ENCODE results near the gene DNLZ. TPM values are rescaled to one million over a fixed set of nuclear protein-coding genes. Genes with fewer than 3 reads are reported as not detected.

DNLZ gene
- total and polyA plus RNA-seq, 2 donors (not counting 1 experiment from before 2014, with no cell fraction given), result 7.4 to 14.2 TPM

- Histone ChIP-seq H3K9me3 (ENCODE audit: control insufficient read depth, insufficient read depth, low read depth, low read length) (no peaks in the 10 kb centered on the region), H2AFZ (ENCODE audit: low read length) (peak overlapping the region; percentile 54), H3K4me3 (replicated peaks in 1 of 4; ENCODE audit: control extremely low read depth in 1 of 4, insufficient read depth in 1 of 4, low read depth in 3 of 4, low read length in 4 of 4) (no peak overlapping the region), H3K4me2 (ENCODE audit: extremely low read depth, insufficient read depth, low read length) (peak overlapping the region; percentile 48), H3K4me1 (ENCODE audit: control insufficient read depth, extremely low read depth, insufficient read depth, low read length) (peaks cover 18% of the 10 kb centered on the region), H3K36me3 (ENCODE audit: control insufficient read depth, insufficient read depth, low read length) (peaks cover 7% of the 10 kb centered on the region), H3K27ac (ENCODE audit: insufficient read depth, low read length) (peak overlapping the region; percentile 30), H3K9ac (ENCODE audit: insufficient read depth, low read length) (peak overlapping the region; percentile 48), H3K79me2 (ENCODE audit: control insufficient read depth, insufficient read depth, low read length) (no peaks in the 10 kb centered on the region), H3K27me3 (ENCODE audit: control insufficient read depth, insufficient read depth, low read length) (no peaks in the 10 kb centered on the region), H4K20me1 (ENCODE audit: control insufficient read depth, extremely low read depth, insufficient read depth, low read length) (no peaks in the 10 kb centered on the region)
- TF ChIP-seq CTCF (conservative IDR thresholded peaks at IDR 0.05 in 1 of 2, IDR thresholded peaks at IDR 0.05 in 1 of 2; ENCODE audit: low read depth in 1 of 2, low read length in 2 of 2) (peak; percentile 22 to 46), EZH2 (IDR thresholded peaks at IDR 0.05; ENCODE audit: low read length, missing control alignments) (no peak)
- DNase-seq (ENCODE audit: low read depth in 2 of 2), result peak; percentile 75 to 87
Observed at GRCh38 chr9:136372561-136373299, 9.2 kb upstream of the DNLZ start.

- Histone ChIP-seq H3K4me3 (replicated peaks in 1 of 4; ENCODE audit: control extremely low read depth in 1 of 4, insufficient read depth in 1 of 4, low read depth in 3 of 4, low read length in 4 of 4) (no peak overlapping the region), H3K9ac (ENCODE audit: insufficient read depth, low read length) (peak overlapping the region; percentile 26), H2AFZ (ENCODE audit: low read length) (peak overlapping the region; percentile 54), H4K20me1 (ENCODE audit: control insufficient read depth, extremely low read depth, insufficient read depth, low read length) (no peaks in the 10 kb centered on the region), H3K4me1 (ENCODE audit: control insufficient read depth, extremely low read depth, insufficient read depth, low read length) (peaks cover 18% of the 10 kb centered on the region), H3K36me3 (ENCODE audit: control insufficient read depth, insufficient read depth, low read length) (peaks cover 3% of the 10 kb centered on the region), H3K27ac (ENCODE audit: insufficient read depth, low read length) (peak overlapping the region; percentile 9), H3K4me2 (ENCODE audit: extremely low read depth, insufficient read depth, low read length) (no peak overlapping the region), H3K9me3 (ENCODE audit: control insufficient read depth, insufficient read depth, low read depth, low read length) (no peaks in the 10 kb centered on the region), H3K27me3 (ENCODE audit: control insufficient read depth, insufficient read depth, low read length) (no peaks in the 10 kb centered on the region), H3K79me2 (ENCODE audit: control insufficient read depth, insufficient read depth, low read length) (no peaks in the 10 kb centered on the region)
- TF ChIP-seq CTCF (conservative IDR thresholded peaks at IDR 0.05 in 1 of 2, IDR thresholded peaks at IDR 0.05 in 1 of 2; ENCODE audit: low read depth in 1 of 2, low read length in 2 of 2), result no peak
- TF ChIP-seq EZH2 (IDR thresholded peaks at IDR 0.05; ENCODE audit: low read length, missing control alignments), result no peak
- DNase-seq (ENCODE audit: low read depth in 2 of 2), result no peak
Observed at GRCh38 chr9:136372006-136372405, 8.5 kb upstream of the DNLZ start.

DNA sequence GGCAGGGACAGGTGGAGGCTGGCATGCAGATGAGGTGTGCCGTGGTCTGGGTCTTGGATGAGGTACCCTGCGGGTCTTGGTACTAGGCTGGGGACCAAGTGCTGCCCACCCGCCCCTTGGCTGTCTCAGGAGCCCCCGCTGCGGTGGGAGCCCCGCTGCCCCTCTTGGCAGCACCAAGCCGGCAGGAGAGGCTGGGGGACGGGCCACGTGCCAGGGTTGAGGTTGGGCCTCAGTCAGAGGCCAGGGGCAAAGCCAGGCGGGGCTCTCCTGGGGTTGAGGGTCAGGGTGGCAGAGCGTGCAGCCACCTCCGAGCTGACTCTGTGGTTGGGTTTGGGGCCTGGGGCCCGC is 8.0 kb upstream of the DNLZ start:
- Histone ChIP-seq H4K20me1 (ENCODE audit: control insufficient read depth, extremely low read depth, insufficient read depth, low read length) (no peaks in the 10 kb centered on the region), H3K36me3 (ENCODE audit: control insufficient read depth, insufficient read depth, low read length) (peaks cover 2% of the 10 kb centered on the region), H3K9ac (ENCODE audit: insufficient read depth, low read length) (no peak overlapping the region), H3K27me3 (ENCODE audit: control insufficient read depth, insufficient read depth, low read length) (no peaks in the 10 kb centered on the region), H3K79me2 (ENCODE audit: control insufficient read depth, insufficient read depth, low read length) (no peaks in the 10 kb centered on the region), H3K4me3 (replicated peaks in 1 of 4; ENCODE audit: control extremely low read depth in 1 of 4, insufficient read depth in 1 of 4, low read depth in 3 of 4, low read length in 4 of 4) (no peak overlapping the region), H3K9me3 (ENCODE audit: control insufficient read depth, insufficient read depth, low read depth, low read length) (no peaks in the 10 kb centered on the region), H3K4me1 (ENCODE audit: control insufficient read depth, extremely low read depth, insufficient read depth, low read length) (peaks cover 18% of the 10 kb centered on the region), H3K4me2 (ENCODE audit: extremely low read depth, insufficient read depth, low read length) (no peak overlapping the region), H2AFZ (ENCODE audit: low read length) (no peak overlapping the region), H3K27ac (ENCODE audit: insufficient read depth, low read length) (no peak overlapping the region)
- TF ChIP-seq EZH2 (IDR thresholded peaks at IDR 0.05; ENCODE audit: low read length, missing control alignments) (no peak), CTCF (conservative IDR thresholded peaks at IDR 0.05 in 1 of 2, IDR thresholded peaks at IDR 0.05 in 1 of 2; ENCODE audit: low read depth in 1 of 2, low read length in 2 of 2) (no peak)
- DNase-seq (ENCODE audit: low read depth in 2 of 2), result no peak

Measured in fibroblast of lung (primary cell).